ENCODE measurements around the gene MS4A1.
"Not testable (repeated sequence)": the region's sequence is repeated elsewhere in the genome, so short reads cannot be mapped to it uniquely, and the experiment has no call there.

MS4A1 gene

DNA sequence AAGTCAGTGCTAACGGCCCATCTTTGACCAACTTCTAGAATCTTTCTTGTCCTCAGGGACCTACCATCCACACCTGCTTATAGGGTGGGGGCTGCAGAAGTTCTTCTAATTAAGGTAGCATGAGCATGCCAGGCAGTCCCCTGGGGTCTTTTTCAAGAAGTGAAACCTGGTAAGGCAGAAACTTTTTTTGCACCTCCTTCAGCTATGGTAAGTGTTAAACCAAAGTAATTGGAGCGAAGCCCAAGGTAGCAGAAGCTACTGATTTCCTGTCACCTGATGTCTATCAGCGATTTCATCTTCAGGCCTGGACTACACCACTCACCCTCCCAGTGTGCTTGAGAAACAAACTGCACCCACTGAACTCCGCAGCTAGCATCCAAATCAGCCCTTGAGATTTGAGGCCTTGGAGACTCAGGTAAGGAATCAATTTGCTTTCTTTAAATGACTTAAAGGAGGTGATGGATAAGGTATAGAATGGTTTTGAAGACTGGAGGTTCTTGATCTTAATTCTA, at the start of gene MS4A1:
MS4A1 (plus strand) TSS at position 317 of the 512 bp plus-strand sequence. CDS start 6,528 bp downstream, outside the sequence.
- no peak for DNase-seq

DNA sequence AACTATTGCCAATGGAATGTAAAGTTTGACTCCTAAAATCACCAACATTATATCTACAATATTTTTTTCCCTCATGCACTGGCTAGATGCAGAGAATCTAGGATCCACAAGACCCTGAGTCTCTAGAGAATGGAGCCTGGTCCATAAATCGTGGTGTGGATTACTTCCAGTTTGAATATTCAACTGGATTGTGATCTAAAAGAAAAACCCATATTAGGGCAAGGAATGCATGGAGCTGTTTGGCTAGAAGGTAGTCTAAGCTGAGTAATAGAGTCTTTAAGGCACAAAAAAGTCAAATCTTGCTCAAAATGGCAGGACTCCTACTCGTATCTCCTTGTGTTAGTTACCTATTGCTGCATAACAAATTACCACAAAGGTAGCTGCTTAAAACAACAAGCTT, 35.6 kb upstream of the MS4A1 start:
- no peak for DNase-seq

DNA sequence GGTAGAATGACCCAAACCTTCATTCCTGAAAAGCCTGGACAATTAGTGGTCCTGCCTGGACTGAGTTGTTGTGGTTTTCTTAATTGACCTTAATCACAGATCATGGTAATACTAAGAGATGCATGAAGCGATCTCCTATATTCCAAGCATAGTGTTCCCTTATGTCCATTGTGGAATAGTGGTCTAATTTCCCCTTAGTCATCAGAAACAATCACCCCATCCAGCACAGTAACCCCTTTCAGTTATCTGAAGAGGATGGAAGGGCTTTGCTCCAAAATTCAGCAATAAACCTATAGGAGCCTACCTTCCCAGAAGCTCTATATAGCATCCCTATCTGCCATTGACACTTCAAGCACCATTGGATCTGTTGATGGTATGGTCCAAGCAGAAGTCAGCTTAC, 33.0 kb upstream of the MS4A1 start:
- DNase-seq = no peak

DNA sequence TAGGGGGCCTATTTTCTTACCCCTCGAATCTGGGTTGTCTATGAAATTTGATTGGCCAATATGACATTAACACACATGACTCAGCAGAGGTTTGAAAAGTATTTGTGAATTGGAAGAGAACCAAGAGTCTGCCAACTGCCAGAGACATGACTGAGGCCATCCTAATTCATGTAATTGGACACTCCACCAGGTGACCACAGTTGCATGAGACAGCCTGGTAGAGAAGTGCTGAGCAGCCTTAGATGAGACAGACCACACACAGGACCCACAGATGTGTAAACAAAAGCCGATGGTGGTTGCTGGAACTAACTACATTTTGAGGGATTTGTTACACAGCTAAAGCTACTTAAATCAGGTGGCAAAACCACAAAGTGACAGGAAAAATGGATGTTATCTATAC, 27.1 kb upstream of the MS4A1 start:
- no peak for DNase-seq

DNA sequence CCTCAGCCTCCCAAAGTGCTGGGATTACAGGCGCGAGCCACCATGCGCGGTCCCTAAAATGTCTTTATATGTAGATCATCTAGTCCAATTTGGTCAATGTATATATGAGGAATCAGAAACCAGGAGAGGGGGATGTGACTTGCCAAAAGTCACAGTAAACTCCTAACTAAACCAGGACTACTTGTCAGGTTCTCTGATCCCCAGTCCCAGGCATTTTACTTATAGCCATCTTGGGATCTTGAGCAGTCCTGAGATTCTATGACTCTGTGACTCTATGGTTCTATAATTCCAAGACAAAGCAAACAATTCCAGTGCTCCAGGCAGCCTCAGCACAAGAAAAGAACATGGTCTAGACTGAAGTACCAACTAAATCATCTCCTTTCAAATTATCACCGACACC, 26.4 kb upstream of the MS4A1 start, which contains the start of gene MS4A5:
MS4A5 (plus strand) TSS at position 301 of the 400 bp plus-strand sequence. CDS start 103 bp downstream, outside the sequence.
- no peak for DNase-seq

DNA sequence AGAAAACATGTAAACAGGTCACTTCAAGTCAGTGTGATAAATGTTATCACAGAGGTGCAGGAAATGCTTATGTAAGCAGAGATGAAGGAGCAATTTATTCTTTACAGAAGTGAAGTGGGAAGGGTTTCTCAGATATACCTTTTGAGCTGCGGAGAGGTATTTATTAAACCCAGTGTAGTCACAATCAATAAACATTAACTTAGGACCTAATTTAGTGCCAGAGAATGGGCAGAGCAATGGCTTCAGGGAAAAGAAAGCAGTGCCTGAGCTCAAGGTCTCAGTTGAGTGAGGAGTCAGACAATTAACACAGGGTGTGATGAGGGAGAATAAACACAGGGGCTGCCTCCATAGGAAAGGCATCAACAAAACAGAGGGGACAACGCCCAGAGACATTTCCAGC, 24.4 kb upstream of the MS4A1 start:
- DNase-seq = no peak

DNA sequence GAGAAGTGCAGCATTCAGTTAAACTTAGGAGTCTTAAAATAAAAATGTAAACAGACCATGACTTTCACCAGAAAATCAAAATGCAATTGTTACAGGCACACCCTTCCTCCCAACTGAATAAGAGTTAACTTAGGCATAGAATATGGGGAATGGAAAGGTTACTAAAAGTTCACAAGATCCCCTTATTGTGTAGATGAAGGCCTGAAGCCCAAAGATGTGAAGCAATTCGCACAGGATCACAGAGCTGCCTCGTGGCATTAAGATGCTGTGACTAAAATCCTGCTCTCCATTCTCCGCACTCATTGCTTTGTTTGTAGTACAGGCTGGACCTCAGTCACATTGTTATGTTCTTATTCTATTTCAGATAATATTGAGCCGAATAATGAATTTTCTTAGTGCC, 22.2 kb upstream of the MS4A1 start:
- DNase-seq = no peak

DNA sequence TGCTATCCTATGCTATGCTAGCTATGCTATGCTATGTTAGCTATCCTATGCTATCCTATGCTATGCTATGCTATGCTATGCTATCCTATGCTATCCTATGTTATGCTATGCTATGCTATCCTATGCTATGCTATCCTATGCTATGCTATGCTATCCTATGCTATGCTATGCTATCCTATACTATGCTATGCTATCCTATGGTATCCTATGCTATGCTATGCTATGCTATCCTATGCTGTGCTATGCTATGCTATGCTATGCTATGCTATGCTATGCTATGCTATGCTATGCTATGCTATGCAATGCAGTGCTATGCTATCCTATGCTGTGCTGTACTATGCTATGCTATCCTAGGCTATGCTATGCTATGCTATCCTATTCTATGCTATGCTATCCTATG, 8.6 kb upstream of the MS4A1 start:
- no peak for DNase-seq

DNA sequence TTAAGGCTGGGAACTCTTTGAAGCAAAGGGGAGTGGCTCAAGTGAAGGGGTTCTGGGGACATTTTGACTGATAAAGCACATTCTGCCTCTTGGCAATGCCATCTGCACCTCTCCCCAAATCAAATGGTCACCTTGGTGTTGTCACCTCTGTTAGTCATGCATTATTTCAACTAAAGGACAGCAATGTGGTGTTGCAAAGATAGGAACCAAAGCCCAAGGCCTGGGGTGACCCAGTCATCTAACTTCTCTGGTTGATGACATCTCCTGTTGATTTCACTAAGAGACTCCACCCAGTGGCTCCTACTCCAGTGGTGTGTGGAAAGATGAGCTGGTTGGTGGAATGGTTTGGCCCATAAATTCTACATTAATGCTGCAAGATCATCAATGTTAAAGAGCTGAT, 7.8 kb upstream of the MS4A1 start:
- DNase-seq = no peak

DNA sequence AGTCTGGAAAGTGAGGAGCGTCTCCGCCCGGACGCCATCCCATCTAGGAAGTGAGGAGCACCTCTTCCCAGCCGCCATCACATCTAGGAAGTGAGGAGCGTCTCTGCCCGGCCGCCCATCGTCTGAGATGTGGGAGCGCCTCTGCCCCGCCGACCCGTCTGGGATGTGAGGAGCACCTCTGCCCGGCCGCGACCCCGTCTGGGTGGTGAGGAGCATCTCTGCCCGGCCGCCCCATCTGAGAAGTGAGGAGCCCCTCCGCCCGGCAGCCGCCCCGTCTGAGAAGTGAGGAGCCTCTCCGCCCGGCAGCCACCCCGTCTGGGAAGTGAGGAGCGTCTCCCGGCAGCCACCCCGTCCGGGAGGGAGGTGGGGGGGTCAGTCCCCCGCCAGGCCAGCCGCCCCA, 4.5 kb upstream of the MS4A1 start:
- DNase-seq = not testable (repeated sequence)

DNA sequence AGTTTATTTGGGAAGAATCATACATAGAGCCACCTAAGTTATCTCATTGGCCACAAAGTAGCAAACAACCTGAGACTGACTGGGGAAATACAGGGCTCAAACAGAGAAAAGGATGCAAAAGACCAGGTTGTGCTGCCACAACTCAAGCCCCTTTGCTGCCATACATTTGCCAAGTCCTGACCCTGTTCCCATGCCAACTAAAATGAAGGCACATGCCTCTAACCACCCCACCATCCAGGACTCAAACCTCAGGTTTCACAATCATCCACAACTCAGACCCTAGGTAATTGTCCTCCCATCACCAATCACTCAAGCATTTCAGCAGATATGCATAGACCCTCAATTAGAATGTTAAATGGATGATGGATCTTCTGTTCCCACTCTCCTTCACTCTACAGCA, 1.4 kb upstream of the MS4A1 start:
- DNase-seq = no peak

DNA sequence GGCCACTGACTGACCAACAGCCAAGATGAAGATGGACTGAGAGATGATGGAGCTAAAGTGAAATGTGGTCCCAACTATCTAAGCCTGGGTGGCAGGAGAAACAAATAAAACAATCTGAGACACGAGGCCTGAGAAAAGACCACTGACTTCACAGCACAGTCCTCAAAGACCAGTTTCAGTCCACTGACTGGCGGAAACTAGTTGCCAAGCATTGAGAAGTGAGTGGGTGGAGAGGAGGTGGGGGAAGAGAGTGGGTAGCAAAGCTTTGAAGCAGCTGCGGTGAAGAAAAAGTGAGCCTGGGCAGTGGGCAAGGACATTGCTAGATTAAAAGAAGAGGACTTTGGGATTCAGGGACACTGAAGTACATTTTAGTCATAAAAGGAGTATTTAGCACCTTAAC, 1.9 kb downstream of the MS4A1 start:
- DNase-seq = no peak

DNA sequence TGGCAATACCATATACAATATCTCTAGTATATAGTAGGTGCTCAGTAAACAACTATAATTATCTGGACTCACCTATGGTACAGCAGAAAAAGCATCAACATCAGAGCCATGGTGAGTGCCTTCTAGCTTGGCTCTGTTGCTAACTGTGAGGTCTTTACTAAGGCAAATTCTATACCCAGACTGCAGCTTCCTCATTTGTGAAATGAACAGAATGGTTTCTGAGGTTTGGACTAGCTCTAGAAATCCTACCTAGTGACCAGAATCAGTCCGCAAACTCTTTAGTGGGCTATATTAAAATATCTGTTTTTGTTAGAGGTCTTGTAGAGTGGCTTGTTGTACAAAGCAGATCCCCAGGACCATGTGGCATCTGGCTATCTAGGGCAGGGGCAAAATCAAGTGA, 3.7 kb downstream of the MS4A1 start:
- DNase-seq = no peak

DNA sequence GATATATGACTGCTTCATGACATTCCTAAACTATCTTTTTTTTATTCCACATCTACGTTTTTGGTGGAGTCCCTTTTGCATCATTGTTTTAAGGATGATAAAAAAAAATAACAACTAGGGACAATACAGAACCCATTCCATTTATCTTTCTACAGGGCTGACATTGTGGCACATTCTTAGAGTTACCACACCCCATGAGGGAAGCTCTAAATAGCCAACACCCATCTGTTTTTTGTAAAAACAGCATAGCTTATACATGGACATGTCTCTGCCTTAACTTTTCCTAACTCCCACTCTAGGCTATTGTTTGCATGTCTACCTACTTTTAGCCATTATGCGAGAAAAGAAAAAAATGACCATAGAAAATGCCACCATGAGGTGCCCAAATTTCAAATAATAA, 13.2 kb downstream of the MS4A1 start:
- no peak for DNase-seq

DNA sequence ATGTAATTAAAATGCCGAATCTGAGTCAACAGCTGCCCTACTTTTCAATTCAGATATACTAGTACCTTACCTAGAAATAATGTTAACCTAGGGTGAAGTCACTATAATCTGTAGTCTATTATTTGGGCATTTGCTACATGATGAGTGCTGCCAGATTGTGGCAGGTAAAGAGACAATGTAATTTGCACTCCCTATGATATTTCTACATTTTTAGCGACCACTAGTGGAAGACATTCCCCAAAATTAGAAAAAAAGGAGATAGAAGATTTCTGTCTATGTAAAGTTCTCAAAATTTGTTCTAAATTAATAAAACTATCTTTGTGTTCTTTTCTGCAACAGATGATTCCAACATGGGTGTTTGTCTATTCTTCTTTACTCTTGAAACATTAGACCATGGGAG, 14.1 kb downstream of the MS4A1 start:
- DNase-seq = no peak

DNA sequence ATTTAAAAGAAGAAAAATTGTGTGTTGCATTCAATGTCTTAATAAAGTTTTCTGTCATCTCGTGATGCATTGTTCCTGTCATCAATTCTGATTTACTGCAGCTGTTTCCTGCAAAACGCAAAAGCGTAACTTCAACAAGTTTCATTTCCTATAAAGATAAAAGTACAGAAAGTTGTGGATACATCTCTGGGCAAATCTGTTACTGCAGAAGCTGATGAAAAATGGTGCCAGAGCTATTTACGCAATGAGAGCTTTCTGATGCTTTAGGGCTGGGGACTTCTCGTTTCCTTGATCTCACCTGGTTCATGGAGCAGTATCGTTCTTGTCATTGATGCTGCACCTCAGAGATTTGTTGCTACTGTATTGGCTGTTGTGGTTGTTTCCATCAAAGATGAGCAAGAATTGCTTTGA, 21.4 kb downstream of the MS4A1 start:
- DNase-seq = no peak

DNA sequence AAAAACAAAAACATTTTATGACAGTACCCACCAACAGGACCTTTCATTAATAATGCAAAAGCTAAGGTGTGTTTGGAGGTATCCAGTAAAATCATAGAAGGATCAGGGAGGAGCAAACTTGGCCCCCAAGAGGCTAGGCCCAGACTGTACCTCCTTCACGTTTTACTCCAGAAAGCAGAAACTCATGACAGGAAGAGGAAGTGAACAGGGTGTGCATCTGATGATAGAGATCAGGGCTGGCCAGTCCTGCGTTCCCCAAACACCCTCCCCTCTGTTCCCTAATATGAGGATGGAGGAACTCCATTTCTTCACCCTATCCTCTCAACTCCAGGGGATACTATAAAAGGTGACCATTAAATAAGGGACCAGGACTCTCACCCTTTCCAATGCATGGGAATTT, 26.7 kb downstream of the MS4A1 start:
- DNase-seq = no peak

DNA sequence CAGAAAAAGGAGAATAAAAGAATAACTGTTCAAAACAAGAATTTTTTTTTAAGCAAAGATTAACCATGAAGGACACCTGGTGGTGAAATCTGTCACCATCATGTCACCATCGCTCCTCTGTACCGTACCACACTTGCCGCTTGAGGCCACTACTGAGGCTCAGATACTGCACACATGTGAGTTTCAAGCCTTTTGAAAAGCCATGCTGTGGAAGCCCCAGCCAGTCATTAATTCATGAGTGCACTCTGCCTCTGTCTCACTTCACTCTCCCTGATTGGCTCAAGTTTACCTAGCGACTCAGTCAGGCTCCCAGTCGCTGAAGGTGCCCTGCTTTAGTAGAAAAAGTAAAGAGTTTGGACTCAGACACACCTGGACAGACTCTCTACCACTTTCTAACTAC, 30.3 kb downstream of the MS4A1 start:
- DNase-seq = no peak

DNA sequence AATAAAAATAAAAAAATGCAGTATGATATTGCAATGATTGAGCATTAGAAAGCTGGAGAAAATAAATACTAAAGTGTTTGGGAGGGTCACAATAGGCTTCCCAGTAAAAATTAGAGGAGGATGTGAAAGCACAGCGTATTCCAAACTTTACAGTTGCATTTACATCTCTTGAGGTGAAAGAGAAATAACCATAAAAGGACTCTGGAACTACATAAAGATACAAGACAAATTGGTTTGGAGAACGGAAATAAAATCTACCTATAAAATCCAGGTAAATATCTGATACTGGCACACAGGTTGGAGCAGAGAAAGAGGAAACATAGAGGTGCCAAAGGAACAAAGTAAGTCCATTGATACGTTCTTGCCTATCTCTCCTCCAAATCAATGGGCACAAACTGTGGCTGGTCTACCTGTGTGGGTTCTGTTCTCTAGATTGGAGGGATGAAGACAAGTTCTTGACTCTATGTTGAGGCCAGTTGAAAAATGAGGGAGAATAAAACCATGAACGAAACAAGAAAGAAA, 36.9 kb downstream of the MS4A1 start, which contains the start of gene MS4A12:
MS4A12 (plus strand) TSS at position 291 of the 522 bp plus-strand sequence. CDS start 4,541 bp downstream, outside the sequence.
- no peak for DNase-seq

DNA sequence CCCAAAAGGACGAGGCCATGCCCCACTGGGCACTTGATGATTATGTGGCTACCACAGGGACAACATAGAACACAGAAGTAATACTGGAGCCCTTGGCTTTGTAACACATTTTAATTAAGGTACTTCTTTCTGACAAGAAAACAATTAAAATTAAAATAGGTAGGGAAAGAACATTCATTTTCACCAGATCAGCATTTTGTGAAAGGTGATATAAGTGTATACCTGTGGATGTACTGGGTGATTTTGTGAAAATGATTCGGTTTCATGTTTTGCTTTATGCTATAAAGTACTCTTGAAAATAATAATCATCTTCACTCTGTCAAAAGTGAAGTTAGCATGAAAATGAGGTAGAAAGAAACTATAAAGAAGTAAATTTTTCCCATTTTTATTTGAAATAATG, 37.8 kb downstream of the MS4A1 start:
- DNase-seq = no peak

DNA sequence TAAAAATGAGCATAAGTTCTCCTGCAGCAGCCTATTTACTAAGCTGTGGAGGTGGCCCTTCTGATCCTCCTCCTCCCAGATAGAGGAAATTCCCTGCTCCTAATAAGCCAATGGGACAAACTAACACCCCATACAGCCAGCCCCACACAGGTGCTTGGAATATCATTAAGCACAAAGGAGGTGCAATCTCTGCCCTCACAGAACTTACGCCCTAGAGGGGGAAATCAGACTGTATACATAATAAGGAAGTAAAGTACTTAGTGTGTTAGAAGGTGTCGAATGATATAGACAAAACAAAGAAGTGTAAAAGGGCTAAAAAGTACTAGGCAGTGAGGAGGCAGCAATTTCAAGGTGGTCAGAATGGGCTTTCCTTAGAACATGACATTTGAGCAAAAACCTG, 42.8 kb downstream of the MS4A1 start:
- DNase-seq = no peak

DNA sequence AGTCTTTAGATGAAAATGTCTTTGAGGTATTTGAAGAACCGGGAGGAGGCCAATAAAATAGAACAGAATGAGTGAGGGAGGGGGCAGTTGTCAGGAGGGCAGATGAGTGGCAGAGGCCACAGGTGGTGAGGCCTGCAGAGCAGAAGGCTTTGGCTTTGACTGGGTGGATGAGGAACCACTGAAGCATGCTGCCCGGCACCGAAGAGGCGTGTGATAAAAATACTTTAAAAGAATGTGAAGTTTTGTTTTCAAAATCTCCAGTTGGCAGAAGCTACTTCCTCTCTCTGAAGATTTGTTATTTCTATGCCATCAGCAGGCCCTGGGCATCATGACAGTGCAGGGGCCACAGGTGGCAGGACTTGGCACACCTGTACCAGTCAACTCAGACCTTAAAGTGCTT, 43.2 kb downstream of the MS4A1 start:
- no peak for DNase-seq

DNA sequence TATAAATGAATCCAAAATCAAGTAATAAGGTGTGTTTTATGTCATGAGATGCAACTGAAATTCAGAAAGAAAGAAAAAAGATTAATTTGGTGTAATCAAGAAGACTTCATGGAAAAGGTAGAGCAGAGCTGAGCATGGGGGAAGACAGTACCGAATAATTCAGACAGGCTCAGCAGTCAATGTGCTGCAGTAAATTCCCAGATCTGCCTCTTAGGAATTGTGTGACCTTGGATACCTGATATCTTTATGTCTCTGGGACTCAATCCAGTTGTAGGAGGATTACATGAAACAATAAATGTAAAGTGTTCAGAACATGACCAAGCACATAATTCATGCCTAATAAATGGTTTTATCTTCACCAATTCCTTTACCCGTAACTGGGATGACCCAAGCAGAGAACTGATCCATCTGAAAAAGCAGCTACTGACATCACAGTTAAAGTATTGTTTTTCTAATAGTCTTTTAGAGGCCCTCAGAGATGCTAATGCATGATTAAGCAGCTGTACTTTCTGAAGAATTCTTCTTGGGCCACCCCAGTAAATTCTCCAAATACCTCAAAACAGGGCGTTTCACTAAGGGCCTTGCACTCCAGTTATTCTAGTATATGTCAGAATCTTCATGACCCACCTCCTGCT, 44.7 kb downstream of the MS4A1 start:
- no peak for DNase-seq

DNA sequence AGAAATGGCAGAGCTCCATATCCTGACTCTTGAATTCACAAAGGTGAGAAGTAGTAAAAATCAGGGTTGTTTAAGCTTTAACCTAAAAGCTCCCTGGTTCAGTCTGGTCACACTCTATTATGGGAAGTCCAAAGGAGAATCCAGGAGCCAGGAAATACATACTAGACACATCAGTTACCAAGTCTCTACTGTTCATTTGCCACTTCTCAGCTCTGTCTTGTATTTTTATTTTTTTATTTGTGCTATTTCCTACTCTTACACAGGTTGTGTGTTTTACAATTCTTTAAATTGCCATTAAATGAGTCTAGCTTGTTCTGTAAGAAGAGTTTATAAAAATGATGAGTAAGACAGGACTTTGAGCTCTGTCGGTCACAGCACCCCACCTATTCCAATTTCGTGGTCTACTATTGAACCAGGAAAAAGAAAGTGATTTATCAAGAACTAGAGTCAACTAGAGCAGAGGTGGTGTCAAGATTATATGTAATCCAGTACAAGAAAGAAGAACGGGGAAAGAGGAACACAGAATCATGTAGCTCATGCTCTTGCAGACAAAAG, 46.7 kb downstream of the MS4A1 start:
- no peak for DNase-seq

Data from right forelimb (tissue), 1 donor.